Activated gamma-delta T cell (primary cell): ENCODE data around the gene CHAC1.
"Not testable (repeated sequence)": the region's sequence is repeated elsewhere in the genome, so short reads cannot be mapped to it uniquely, and the experiment has no call there.

ENCODE experiments used
- DNase-seq: peaks from one replicate; lab custom pipeline; 2025; lab: John Stamatoyannopoulos, UW

The CHAC1 gene

GRCh38 chr15:40957041-40957555 is 3.8 kb downstream of the CHAC1 start:
- no peak for DNase-seq

- no peak for DNase-seq
Measured at GRCh38 chr15:40957581-40958051, 4.3 kb downstream of the CHAC1 start.

GRCh38 chr15:40958146-40958545 is 4.9 kb downstream of the CHAC1 start:
- no peak for DNase-seq

- DNase-seq: no peak
Measured at GRCh38 chr15:40958723-40959122, 5.5 kb downstream of the CHAC1 start.

- DNase-seq: no peak
Measured at GRCh38 chr15:40959331-40960141, 6.3 kb downstream of the CHAC1 start.

- DNase-seq: no peak
Measured at GRCh38 chr15:40960151-40960885, 7.0 kb downstream of the CHAC1 start.

GRCh38 chr15:40960925-40961324 is 7.7 kb downstream of the CHAC1 start:
- no peak for DNase-seq

GRCh38 chr15:40961740-40962139 is 8.5 kb downstream of the CHAC1 start:
- not testable (repeated sequence) for DNase-seq

GRCh38 chr15:40962317-40962716 is 9.0 kb downstream of the CHAC1 start:
- not testable (repeated sequence) for DNase-seq

- no peak for DNase-seq
Measured at GRCh38 chr15:40963201-40963600, 9.9 kb downstream of the CHAC1 start.

- no peak for DNase-seq
Measured at GRCh38 chr15:40964006-40964405, 10.7 kb downstream of the CHAC1 start.

- DNase-seq: no peak
Measured at GRCh38 chr15:40964634-40965033, 11.4 kb downstream of the CHAC1 start.

- DNase-seq: no peak
Measured at GRCh38 chr15:40968290-40969085, 15.2 kb downstream of the CHAC1 start.

GRCh38 chr15:40969363-40969762 is 16.1 kb downstream of the CHAC1 start:
- no peak for DNase-seq

- no peak for DNase-seq
Measured at GRCh38 chr15:40974879-40975278, 21.6 kb downstream of the CHAC1 start.

- no peak for DNase-seq
Measured at GRCh38 chr15:40976819-40977218, 23.5 kb downstream of the CHAC1 start.

- no peak for DNase-seq
Measured at GRCh38 chr15:40978141-40978540, 24.9 kb downstream of the CHAC1 start.

GRCh38 chr15:40978562-40978961 is 25.3 kb downstream of the CHAC1 start:
- DNase-seq: no peak

GRCh38 chr15:40981186-40981585 is 27.9 kb downstream of the CHAC1 start:
- no peak for DNase-seq

GRCh38 chr15:40982855-40983254 is 29.6 kb downstream of the CHAC1 start:
- DNase-seq: no peak

- no peak for DNase-seq
Measured at GRCh38 chr15:40984406-40984805, 31.1 kb downstream of the CHAC1 start.

- no peak for DNase-seq
Measured at GRCh38 chr15:40984964-40985363, 31.7 kb downstream of the CHAC1 start.
